ENCODE data around the gene RNASEH1. TPM values are rescaled to one million over a fixed set of nuclear protein-coding genes. Genes with fewer than 3 reads are reported as not detected.
A peak's percentile ranks its signal among the peaks of the same experiment; 100 is the strongest.

RNASEH1 gene
- total RNA-seq, 1 donor: 39.4 TPM

GRCh38 chr2:3535794-3536681 lies 22.1 kb downstream of the RNASEH1 start:
- Histone ChIP-seq H3K9me3 (ENCODE audit: low read depth, low read length) (no peaks in the 10 kb centered on the region), H2AFZ (ENCODE audit: low read length) (peak overlapping the region; percentile 97), H3K79me2 (ENCODE audit: insufficient read depth, low read length) (no peaks in the 10 kb centered on the region), H3K4me3 (ENCODE audit: insufficient read depth, low read length) (peak overlapping the region; percentile 67), H3K36me3 (ENCODE audit: insufficient read depth, low read length) (peaks cover 18% of the 10 kb centered on the region), H3K4me1 (ENCODE audit: insufficient read depth, low read length) (peaks cover 18% of the 10 kb centered on the region), H3K27me3 (ENCODE audit: insufficient read depth, low read length) (no peaks in the 10 kb centered on the region), H4K20me1 (ENCODE audit: insufficient read depth, low read length) (no peaks in the 10 kb centered on the region), H3K27ac (ENCODE audit: low read depth, low read length) (peak overlapping the region; percentile 99), H3K4me2 (ENCODE audit: insufficient read depth, low read length) (peak overlapping the region; percentile 89)
- TF ChIP-seq, protein P1, sequence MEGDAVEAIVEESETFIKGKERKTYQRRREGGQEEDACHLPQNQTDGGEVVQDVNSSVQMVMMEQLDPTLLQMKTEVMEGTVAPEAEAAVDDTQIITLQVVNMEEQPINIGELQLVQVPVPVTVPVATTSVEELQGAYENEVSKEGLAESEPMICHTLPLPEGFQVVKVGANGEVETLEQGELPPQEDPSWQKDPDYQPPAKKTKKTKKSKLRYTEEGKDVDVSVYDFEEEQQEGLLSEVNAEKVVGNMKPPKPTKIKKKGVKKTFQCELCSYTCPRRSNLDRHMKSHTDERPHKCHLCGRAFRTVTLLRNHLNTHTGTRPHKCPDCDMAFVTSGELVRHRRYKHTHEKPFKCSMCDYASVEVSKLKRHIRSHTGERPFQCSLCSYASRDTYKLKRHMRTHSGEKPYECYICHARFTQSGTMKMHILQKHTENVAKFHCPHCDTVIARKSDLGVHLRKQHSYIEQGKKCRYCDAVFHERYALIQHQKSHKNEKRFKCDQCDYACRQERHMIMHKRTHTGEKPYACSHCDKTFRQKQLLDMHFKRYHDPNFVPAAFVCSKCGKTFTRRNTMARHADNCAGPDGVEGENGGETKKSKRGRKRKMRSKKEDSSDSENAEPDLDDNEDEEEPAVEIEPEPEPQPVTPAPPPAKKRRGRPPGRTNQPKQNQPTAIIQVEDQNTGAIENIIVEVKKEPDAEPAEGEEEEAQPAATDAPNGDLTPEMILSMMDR (IDR thresholded peaks at IDR 0.05; ENCODE audit: extremely low read depth, low read depth, low read length): no peak
- DNase-seq (ENCODE audit: insufficient read length, low spot score, missing footprints): peak; percentile 98

- no peaks in the 10 kb centered on the region for H3K27me3 ChIP-seq (ENCODE audit: insufficient read depth, low read length)
- H3K4me2 ChIP-seq (ENCODE audit: insufficient read depth, low read length): peak overlapping the region; percentile 89
- no peaks in the 10 kb centered on the region for H4K20me1 ChIP-seq (ENCODE audit: insufficient read depth, low read length)
- peak overlapping the region; percentile 99 for H3K27ac ChIP-seq (ENCODE audit: low read depth, low read length)
- DNase-seq (ENCODE audit: insufficient read length, low spot score, missing footprints): no peak
- no peaks in the 10 kb centered on the region for H3K9me3 ChIP-seq (ENCODE audit: low read depth, low read length)
- peak overlapping the region; percentile 67 for H3K4me3 ChIP-seq (ENCODE audit: insufficient read depth, low read length)
- no peaks in the 10 kb centered on the region for H3K79me2 ChIP-seq (ENCODE audit: insufficient read depth, low read length)
- peaks cover 13% of the 10 kb centered on the region for H3K36me3 ChIP-seq (ENCODE audit: insufficient read depth, low read length)
- TF ChIP-seq, protein P1 (IDR thresholded peaks at IDR 0.05; ENCODE audit: extremely low read depth, low read depth, low read length): no peak
- peaks cover 18% of the 10 kb centered on the region for H3K4me1 ChIP-seq (ENCODE audit: insufficient read depth, low read length)
- H2AFZ ChIP-seq (ENCODE audit: low read length): peak overlapping the region; percentile 97
These were observed 22.7 kb downstream of the RNASEH1 start for GRCh38 chr2:3535467-3535793.

DNA sequence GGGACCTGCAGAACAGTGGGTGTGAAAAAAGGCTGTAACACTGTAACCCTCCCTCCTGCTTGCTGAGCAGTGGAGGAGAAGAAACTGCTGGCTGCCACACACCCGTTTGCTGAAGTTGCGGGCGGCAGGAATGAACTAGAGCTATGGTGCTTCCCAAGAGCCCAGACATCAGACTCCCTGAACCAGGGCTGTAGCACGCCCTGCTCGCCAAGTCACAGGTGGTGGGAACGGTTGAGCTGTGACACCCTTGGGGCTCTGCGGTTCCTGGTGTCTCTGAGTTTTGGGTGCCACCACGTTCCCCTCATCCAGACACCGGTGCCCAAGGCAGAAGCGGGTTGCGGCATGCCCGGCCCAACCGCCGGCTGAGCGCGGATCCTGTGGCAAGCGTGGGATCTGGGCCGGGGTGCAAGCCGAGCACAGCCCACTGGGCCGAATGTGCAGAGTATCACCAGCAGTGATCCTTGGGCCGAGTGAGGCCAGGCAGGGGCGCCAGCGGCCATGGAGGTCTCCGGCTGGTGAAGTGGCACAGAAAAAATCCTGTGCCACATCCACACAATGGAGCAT lies 23.8 kb downstream of the RNASEH1 start:
- no peaks in the 10 kb centered on the region for H3K9me3 ChIP-seq (ENCODE audit: low read depth, low read length)
- no peak overlapping the region for H2AFZ ChIP-seq (ENCODE audit: low read length)
- no peak overlapping the region for H3K4me2 ChIP-seq (ENCODE audit: insufficient read depth, low read length)
- TF ChIP-seq, protein P1 (IDR thresholded peaks at IDR 0.05; ENCODE audit: extremely low read depth, low read depth, low read length): no peak
- H3K27me3 ChIP-seq (ENCODE audit: insufficient read depth, low read length): no peaks in the 10 kb centered on the region
- peaks cover 7% of the 10 kb centered on the region for H3K36me3 ChIP-seq (ENCODE audit: insufficient read depth, low read length)
- H3K4me1 ChIP-seq (ENCODE audit: insufficient read depth, low read length): peaks cover 18% of the 10 kb centered on the region
- no peaks in the 10 kb centered on the region for H3K79me2 ChIP-seq (ENCODE audit: insufficient read depth, low read length)
- no peak overlapping the region for H3K4me3 ChIP-seq (ENCODE audit: insufficient read depth, low read length)
- H4K20me1 ChIP-seq (ENCODE audit: insufficient read depth, low read length): no peaks in the 10 kb centered on the region
- no peak for DNase-seq (ENCODE audit: insufficient read length, low spot score, missing footprints)
- H3K27ac ChIP-seq (ENCODE audit: low read depth, low read length): no peak overlapping the region

GRCh38 chr2:3533836-3534235 lies 24.3 kb downstream of the RNASEH1 start:
- H3K27me3 ChIP-seq (ENCODE audit: insufficient read depth, low read length): no peaks in the 10 kb centered on the region
- H3K36me3 ChIP-seq (ENCODE audit: insufficient read depth, low read length): peaks cover 7% of the 10 kb centered on the region
- H3K9me3 ChIP-seq (ENCODE audit: low read depth, low read length): no peaks in the 10 kb centered on the region
- H3K4me1 ChIP-seq (ENCODE audit: insufficient read depth, low read length): peaks cover 18% of the 10 kb centered on the region
- H4K20me1 ChIP-seq (ENCODE audit: insufficient read depth, low read length): no peaks in the 10 kb centered on the region
- TF ChIP-seq, protein P1 (IDR thresholded peaks at IDR 0.05; ENCODE audit: extremely low read depth, low read depth, low read length): no peak
- no peak overlapping the region for H3K27ac ChIP-seq (ENCODE audit: low read depth, low read length)
- no peak overlapping the region for H3K4me3 ChIP-seq (ENCODE audit: insufficient read depth, low read length)
- DNase-seq (ENCODE audit: insufficient read length, low spot score, missing footprints): no peak
- H3K79me2 ChIP-seq (ENCODE audit: insufficient read depth, low read length): no peaks in the 10 kb centered on the region
- H3K4me2 ChIP-seq (ENCODE audit: insufficient read depth, low read length): no peak overlapping the region
- H2AFZ ChIP-seq (ENCODE audit: low read length): no peak overlapping the region
